Neuronal stem cell (in vitro differentiated cells): ENCODE measurements around the gene THOC1.

ENCODE experiments used
- DNase-seq: peaks from one replicate; pipeline ENCODE4 v3.0.0-alpha.2; 2013; ENCODE audit warnings: low spot score
- H2AFZ ChIP-seq: one replicate; pipeline ENCODE4 v1.6.1; 2013; ENCODE audit warnings: mild to moderate bottlenecking, low read length, inconsistent platforms
- H2AK5ac ChIP-seq: 2 replicates; pipeline ENCODE4 v1.6.1; 2013; ENCODE audit warnings: low read depth, mild to moderate bottlenecking, inconsistent platforms, low read length, moderate library complexity, mixed read lengths
- H2BK120ac ChIP-seq: 2 replicates; pipeline ENCODE4 v1.6.1; 2013; ENCODE audit warnings: low read depth, mild to moderate bottlenecking, inconsistent platforms, low read length, moderate library complexity, mixed read lengths
- H2BK12ac ChIP-seq: one replicate; pipeline ENCODE4 v1.6.1; 2013; ENCODE audit warnings: low read length, inconsistent platforms
- H2BK15ac ChIP-seq: 2 replicates; pipeline ENCODE4 v1.6.1; 2013; ENCODE audit warnings: mild to moderate bottlenecking, low read length, inconsistent platforms, mixed read lengths
- H2BK5ac ChIP-seq: one replicate; pipeline ENCODE4 v1.6.1; 2013; ENCODE audit warnings: inconsistent platforms, mild to moderate bottlenecking, low read length, moderate library complexity
- H3K14ac ChIP-seq: one replicate; pipeline ENCODE4 v1.6.1; 2013; ENCODE audit warnings: low read length, inconsistent platforms
- H3K18ac ChIP-seq: 2 replicates; pipeline ENCODE4 v1.6.1; 2013; ENCODE audit warnings: low read length, inconsistent platforms
- H3K23ac ChIP-seq: 2 replicates; pipeline ENCODE4 v1.6.1; 2013; ENCODE audit warnings: low read depth, mild to moderate bottlenecking, mixed read lengths, low read length, inconsistent platforms; ENCODE audit not compliant: poor library complexity
- H3K27ac ChIP-seq: replicated peaks from 3 replicates; pipeline ENCODE4 v1.5.1; 2013; ENCODE audit warnings: low read length, inconsistent platforms
- H3K27me3 ChIP-seq, 3 experiments: 2 replicates each; pipeline ENCODE4 v1.6.1; 2013; ENCODE audit warnings: low read length in 3 of 3, mild to moderate bottlenecking in 2 of 3, inconsistent platforms in 1 of 3, low read depth in 1 of 3, mixed read lengths in 1 of 3, moderate library complexity in 1 of 3; ENCODE audit not compliant: control insufficient read depth in 3 of 3, insufficient read depth in 3 of 3
- H3K36me3 ChIP-seq, 2 donors: replicated peaks in 1 of 2; 2 replicates each; pipeline ENCODE4 v1.6.1; 2013; ENCODE audit warnings: low read length in 2 of 2; ENCODE audit not compliant: control insufficient read depth in 2 of 2, insufficient read depth in 2 of 2
- H3K4ac ChIP-seq: 2 replicates; pipeline ENCODE4 v1.6.1; 2013; ENCODE audit warnings: inconsistent platforms, mild to moderate bottlenecking, low read length, moderate library complexity
- H3K4me1 ChIP-seq, 2 donors: 1 replicate in 1 of 2; 2 replicates in 1 of 2; pipeline ENCODE4 v1.6.1; 2013; ENCODE audit warnings: low read length in 2 of 2, low read depth in 1 of 2; ENCODE audit not compliant: control insufficient read depth in 2 of 2, insufficient read depth in 1 of 2
- H3K4me2 ChIP-seq: one replicate; pipeline ENCODE4 v1.6.1; 2013; ENCODE audit warnings: mild to moderate bottlenecking, low read length, inconsistent platforms; ENCODE audit not compliant: insufficient read depth, poor library complexity, severe bottlenecking
- H3K4me3 ChIP-seq, 2 donors: 2 replicates each; pipeline ENCODE4 v1.5.1; 2013; ENCODE audit warnings: low read length in 2 of 2, mild to moderate bottlenecking in 2 of 2, inconsistent platforms in 1 of 2, moderate library complexity in 1 of 2
- H3K79me1 ChIP-seq: one replicate; pipeline ENCODE4 v1.6.1; 2013; ENCODE audit warnings: low read depth, mild to moderate bottlenecking, inconsistent platforms, low read length, moderate library complexity
- H3K9ac ChIP-seq: one replicate; pipeline ENCODE4 v1.6.1; 2013; ENCODE audit warnings: mild to moderate bottlenecking, low read depth, low read length, inconsistent platforms; ENCODE audit not compliant: poor library complexity
- H3K9me3 ChIP-seq, 2 donors: replicated peaks in 1 of 2; 2 replicates each; pipeline versions ENCODE3 to v1.6.1; 2013; ENCODE audit warnings: low read length in 2 of 2, mild to moderate bottlenecking in 2 of 2, inconsistent platforms in 1 of 2, low read depth in 1 of 2, mixed read lengths in 1 of 2, moderate library complexity in 1 of 2; ENCODE audit not compliant: control insufficient read depth in 2 of 2, insufficient read depth in 1 of 2
- H4K8ac ChIP-seq: one replicate; pipeline ENCODE4 v1.6.1; 2013; ENCODE audit warnings: low read depth, mild to moderate bottlenecking, inconsistent platforms, low read length, moderate library complexity
- H4K91ac ChIP-seq: one replicate; pipeline ENCODE4 v1.6.1; 2013; ENCODE audit warnings: low read length, low read depth, mild to moderate bottlenecking, inconsistent platforms; ENCODE audit not compliant: poor library complexity
- WGBS, 2 donors: extraction: QIAGEN DNeasy Blood & Tissue Kit; methylation state at CpG; one replicate each; pipeline ENCODE4 v1.1.7; 2013; ENCODE audit warnings: missing lambda C conversion rate in 2 of 2, mixed read lengths in 1 of 2; ENCODE audit not compliant: insufficient read length in 2 of 2, insufficient replicate concordance in 1 of 2; ENCODE audit errors: extremely low coverage in 2 of 2; 5-methylcytosine and 5-hydroxymethylcytosine counted together

Gene THOC1

GRCh38 chr18:172361-172760 lies 95.5 kb downstream of the THOC1 start:
- H3K27me3 ChIP-seq: no peaks in the 10 kb centered on the region
- no peak for DNase-seq
- H3K18ac ChIP-seq: no peak overlapping the region
- no peaks in the 10 kb centered on the region for H3K9me3 ChIP-seq
- H3K27ac ChIP-seq: no peak overlapping the region
- no peak overlapping the region for H2BK15ac ChIP-seq
- H3K4me1 ChIP-seq: no peaks in the 10 kb centered on the region
- no peak overlapping the region for H2BK5ac ChIP-seq
- H2AK5ac ChIP-seq: no peak overlapping the region
- no peak overlapping the region for H2BK120ac ChIP-seq
- WGBS, 2 donors: no CpG with 5 or more reads among the region's 5 CpGs
- H3K14ac ChIP-seq: no peak overlapping the region
- no peak overlapping the region for H3K23ac ChIP-seq
- H3K4me3 ChIP-seq: no peak overlapping the region
- H2BK12ac ChIP-seq: no peak overlapping the region
- H3K4ac ChIP-seq: no peak overlapping the region
- peaks cover 3% of the 10 kb centered on the region for H3K79me1 ChIP-seq
- H2AFZ ChIP-seq: no peak overlapping the region
- peaks cover 8 to 67% of the 10 kb centered on the region in 2 donors for H3K36me3 ChIP-seq
- H4K91ac ChIP-seq: no peak overlapping the region
- H3K4me2 ChIP-seq: no peak overlapping the region
- H4K8ac ChIP-seq: no peak overlapping the region
- H3K9ac ChIP-seq: no peak overlapping the region
